Hematopoietic multipotent progenitor cell treated with erythropoietin and hydrocortisone succinate and interleukin-3 and kit ligand, for 15 days (in vitro differentiated cells): ENCODE measurements around the gene TSR2.

Source experiments
- DNase-seq: peaks from one replicate; pipeline ENCODE4 v3.0.0-alpha.2; 2015; ENCODE audit warnings: low spot score

The TSR2 gene

GRCh38 chrX:54439960-54440871 is at the start of gene TSR2:
Gene TSR2 (plus strand): TSS chrX:54440404. CDS start chrX:54440422, 18 bp downstream.
- DNase-seq: peak; percentile 68

GRCh38 chrX:54397113-54397512 is 43.1 kb upstream of the TSR2 start:
- DNase-seq: no peak

GRCh38 chrX:54407266-54407665 is 32.9 kb upstream of the TSR2 start:
- DNase-seq: no peak

GRCh38 chrX:54411732-54412131 is 28.5 kb upstream of the TSR2 start:
- DNase-seq: no peak

GRCh38 chrX:54413753-54414152 is 26.5 kb upstream of the TSR2 start:
- DNase-seq: no peak

- no peak for DNase-seq
Measured at GRCh38 chrX:54415534-54416350, 24.5 kb upstream of the TSR2 start.

GRCh38 chrX:54416965-54417364 is 23.2 kb upstream of the TSR2 start:
- no peak for DNase-seq

- DNase-seq: no peak
Measured at GRCh38 chrX:54419559-54420302, 20.5 kb upstream of the TSR2 start.

GRCh38 chrX:54422168-54422567 is 18.0 kb upstream of the TSR2 start:
- no peak for DNase-seq

GRCh38 chrX:54423161-54423888 is 16.9 kb upstream of the TSR2 start:
- no peak for DNase-seq

- DNase-seq: no peak
Measured at GRCh38 chrX:54427837-54428424, 12.3 kb upstream of the TSR2 start.

- DNase-seq: no peak
Measured at GRCh38 chrX:54430519-54430918, 9.7 kb upstream of the TSR2 start.

GRCh38 chrX:54435121-54435520 is 5.1 kb upstream of the TSR2 start:
- DNase-seq: no peak

GRCh38 chrX:54442790-54443189 is 2.6 kb downstream of the TSR2 start:
- no peak for DNase-seq

GRCh38 chrX:54444752-54445151 is 4.5 kb downstream of the TSR2 start:
- no peak for DNase-seq

- no peak for DNase-seq
Measured at GRCh38 chrX:54446084-54446483, 5.9 kb downstream of the TSR2 start.

- DNase-seq: no peak
Measured at GRCh38 chrX:54447461-54447860, 7.3 kb downstream of the TSR2 start.

GRCh38 chrX:54449929-54450328 is 9.7 kb downstream of the TSR2 start:
- DNase-seq: no peak

- no peak for DNase-seq
Measured at GRCh38 chrX:54452920-54453319, 12.7 kb downstream of the TSR2 start.

GRCh38 chrX:54470054-54470760 is 30.0 kb downstream of the TSR2 start:
- DNase-seq: no peak
